GM18858 (cell line): ENCODE measurements around the gene ZFYVE19.

ENCODE experiments used
- ATAC-seq: cut with Tn5 transposase; IDR thresholded peaks from one replicate; pipeline ENCODE4 v1.9.1; 2021; ENCODE audit not compliant: unreplicated experiment

ZFYVE19 gene

DNA sequence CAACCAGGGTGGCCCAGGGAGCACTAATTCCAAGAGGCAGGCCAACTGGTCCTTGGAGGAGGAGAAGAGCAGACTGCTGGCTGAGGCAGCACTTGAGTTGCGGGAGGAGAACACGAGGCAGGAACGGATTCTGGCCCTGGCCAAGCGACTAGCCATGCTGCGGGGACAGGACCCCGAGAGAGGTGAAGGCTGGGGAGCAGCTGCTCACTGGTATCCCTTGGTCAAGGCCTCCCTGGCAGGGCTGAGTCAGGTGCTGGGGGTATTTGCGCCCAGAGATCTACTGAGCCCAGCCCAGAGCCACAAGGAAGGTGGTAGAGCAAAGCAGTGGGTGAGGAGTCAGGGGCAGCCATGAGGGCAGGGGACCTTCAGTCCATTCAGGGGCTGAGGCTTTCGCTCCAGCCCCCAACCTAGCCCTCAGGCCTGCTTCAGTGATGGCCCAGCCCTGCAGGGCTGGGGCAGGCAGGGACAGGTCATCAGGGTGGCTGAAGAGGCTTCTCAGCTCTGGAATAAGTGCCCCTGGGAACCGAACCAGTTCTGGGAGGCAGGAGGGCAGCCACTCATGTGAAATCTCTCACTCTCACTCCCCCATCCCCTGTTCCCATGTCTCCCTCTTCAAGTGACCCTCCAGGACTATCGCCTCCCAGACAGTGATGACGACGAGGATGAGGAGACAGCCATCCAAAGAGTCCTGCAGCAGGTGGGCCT lies 6.0 kb downstream of the ZFYVE19 start:
- ATAC-seq: no peak

DNA sequence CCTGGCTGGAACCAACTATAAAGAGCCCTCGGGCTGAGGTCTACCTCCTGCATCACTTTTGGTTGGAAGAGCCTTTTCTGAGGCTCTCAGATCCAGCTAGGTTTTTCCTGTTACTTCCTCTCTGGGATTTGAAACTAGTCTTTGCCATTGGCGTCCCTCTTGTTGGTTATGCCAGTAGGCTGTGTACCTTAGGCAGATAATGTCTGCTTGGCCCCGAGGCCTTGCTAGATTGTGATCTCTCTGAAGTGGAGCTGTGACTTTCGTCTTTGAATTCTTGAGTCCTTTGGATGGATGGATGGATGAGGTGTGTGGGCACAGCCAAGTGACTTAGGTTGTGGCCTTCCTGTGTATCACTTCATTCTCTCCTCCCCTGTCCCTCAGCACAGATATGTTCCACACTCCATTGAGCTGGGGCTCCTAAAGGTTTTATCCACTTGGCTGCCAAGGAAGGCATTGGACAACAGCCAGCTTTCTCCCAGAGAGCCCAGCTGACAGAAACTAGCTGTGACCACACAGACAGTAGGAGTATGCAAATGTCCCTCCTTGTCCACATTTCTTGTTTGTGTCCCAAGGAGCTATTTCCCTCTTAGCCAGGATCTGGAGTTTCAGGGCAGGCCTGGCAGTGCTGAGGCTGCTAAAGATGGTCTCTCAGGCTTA lies 8.3 kb downstream of the ZFYVE19 start:
- no peak for ATAC-seq

DNA sequence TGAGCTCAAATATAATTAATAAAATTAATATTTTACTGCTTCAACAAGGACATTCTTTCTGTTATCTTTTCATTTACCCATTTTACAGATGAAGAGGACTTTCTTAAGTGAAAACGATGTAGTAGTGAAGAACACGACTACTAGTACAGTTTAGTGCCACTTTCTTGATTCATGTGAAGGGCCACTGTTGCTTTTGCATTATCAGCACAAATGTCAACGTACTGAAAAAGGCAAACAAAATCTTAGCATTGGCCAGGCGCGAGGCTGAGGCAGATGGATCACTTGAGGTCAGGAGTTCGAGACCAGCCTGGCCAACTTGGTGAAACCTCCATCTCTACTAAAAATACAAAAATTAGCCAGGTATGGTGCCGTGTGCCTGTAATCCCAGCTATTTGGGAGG lies 12.2 kb downstream of the ZFYVE19 start:
- no peak for ATAC-seq

DNA sequence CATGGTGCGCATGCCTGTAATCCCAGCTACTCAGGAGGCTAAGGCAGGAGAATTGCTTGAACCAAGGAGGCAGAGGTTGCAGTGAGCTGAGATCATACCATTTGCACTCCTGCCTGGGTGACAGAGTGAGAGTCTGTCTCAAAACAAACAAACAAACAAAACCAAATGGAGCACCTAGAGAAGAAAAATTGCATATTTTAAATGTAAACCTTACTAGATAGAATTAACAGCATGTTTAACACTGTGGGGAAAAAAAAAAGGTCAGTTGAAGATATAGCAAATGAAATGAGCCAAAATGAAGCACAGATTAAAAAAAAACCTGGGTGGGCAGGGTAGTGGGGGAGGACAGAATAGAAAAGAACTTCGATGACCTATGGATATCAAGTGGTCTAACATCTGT lies 14.3 kb downstream of the ZFYVE19 start:
- ATAC-seq: no peak

DNA sequence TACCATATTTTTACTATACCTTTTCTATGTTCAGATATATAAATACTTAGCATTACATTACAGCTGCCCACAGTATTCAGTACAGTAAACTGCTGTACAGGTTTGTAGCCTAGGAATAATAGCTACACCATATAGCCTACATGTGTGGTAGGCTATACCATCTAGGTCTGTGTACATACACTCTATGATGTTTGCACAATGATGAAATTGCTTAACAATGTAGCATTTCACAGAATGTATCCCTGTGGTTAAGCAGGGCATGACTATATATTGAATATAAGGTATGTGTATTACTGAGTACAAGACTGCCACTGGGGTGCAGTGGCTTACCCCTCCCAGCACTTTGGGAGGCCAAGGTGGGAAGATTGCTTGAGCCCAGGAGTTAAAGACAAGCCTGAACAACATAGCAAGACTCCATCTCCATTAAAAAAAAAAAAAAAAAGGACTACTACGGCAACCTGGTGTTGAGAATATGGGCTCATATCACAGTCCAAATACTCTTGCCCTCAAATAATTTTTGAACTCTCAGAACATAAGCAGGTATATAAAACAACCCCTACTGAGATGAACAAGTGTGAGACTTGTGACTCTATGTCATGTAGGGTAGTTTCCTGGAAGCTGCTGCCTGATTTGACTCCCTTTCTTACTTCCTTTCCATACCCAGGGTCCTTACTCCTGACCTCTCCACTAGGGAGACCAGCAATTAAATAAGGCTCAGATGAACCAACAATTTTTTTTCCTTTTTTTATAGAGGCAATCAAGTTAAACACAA lies 16.9 kb downstream of the ZFYVE19 start:
- no peak for ATAC-seq

DNA sequence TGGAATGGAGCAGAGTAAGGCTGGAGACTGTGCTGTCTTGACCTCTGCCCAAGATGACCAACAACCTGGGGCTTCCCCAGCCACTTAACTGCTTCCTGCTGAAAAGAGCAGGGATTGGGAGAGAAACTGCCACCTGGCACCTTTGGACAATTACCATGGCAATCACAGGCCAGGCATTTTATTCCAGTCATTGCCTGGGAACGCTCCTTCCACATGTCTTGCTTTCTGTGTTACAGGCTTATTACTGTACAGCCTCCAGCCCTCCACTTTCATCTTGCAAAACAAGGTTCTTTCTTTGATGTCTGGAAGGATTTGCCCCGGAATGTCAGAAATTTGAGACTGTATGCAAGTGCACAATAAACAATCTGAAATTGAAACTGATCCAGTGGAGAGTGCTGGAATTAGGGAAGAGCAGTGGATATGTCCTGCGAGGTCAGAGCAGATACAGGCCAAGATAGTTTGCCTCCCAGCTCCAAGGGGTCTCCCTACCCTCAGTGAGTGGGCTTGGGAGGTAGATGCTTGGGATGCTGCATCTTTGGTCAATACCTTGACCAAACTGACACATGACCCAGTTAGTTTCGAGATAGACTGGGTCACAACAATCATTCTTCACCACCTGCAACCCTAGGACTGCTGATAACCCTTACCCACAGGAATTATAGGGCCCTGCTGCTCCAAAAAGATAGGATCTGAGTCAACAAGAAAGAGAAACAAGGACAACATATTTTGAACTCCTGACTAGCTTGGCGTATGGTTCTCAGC lies 19.0 kb downstream of the ZFYVE19 start:
- no peak for ATAC-seq

DNA sequence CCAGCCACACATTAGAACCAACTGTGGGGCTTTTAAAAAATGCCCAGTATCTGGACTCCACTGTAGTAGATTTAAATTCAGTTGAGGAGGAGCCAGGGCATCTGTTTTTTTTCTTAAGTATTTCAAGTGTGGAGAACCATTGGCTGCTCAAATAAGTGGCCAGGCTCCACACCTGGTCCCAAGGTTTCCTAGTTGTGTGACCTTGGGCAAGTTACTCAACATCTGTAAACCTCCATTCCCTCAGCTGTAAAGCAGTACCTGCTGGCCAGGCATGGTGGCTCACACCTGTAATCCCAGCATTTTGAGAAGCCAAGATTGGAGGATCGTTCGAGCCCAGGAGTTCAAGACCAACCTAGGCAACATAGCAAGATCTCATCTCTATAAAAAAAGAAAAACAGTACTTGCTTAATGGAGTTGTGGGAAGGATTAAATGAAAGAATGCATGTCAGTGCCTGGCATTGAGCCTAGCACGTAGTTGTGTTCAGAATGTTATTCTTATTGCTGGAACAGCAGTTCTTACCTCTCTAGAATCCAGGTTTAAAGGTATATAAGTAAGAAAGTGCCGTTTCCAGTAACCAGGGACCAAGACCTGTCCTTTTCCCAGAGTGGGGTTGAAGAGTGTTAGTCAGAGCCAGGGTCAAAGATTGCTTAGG lies 19.7 kb downstream of the ZFYVE19 start:
- no peak for ATAC-seq

DNA sequence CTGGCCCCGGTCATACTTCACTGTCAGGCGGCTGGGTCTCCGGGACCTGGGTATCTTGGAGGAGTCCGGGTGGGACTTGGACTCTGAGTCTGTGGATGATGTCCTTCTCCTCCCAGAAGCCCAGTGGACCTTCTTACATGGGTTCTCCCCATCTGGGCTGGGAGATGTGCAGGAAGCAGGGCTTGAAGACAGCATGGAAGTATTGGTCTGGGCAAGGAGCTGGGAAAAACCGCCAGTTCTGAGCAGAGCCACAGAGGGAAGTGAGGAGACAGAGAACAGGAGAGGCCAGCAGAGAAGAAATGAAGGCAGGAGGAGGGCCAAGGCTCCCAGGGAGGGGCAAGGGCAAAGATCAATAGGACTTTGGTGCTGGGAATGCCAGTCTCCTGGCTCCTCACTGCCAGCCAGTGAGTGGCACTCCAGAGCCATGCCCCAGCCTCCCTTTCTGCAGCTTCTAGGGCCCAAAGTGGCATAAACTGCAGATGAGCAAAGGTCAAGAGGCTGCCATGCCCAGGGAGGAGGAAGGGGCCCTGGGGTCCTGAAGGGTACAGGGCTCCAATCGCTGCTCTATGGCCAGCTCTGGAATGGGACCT lies 21.7 kb downstream of the ZFYVE19 start, which contains the start of gene PPP1R14D:
TSS of gene PPP1R14D (minus strand) at position 262 of the 590 bp plus-strand sequence. CDS start at position 195, 67 bp downstream.
- ATAC-seq: no peak

DNA sequence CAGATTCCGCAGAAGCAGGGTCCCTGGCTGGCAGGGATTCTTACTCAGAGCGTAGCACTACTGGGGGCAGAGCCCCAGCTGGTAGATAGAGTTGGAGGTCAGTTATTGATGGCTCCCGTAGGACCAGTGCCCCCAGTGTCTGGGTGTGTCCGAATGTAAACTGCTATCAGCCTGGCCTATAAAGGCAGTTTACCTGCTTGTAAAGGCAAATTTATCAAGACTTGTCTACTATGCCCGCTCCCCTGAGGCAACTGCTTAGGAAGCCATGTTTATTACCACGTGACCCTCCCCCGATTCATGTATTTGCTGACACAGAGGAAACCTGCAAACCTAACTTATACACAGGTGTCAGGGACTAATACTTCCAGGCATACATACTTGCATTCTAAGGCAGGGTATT lies 22.2 kb downstream of the ZFYVE19 start:
- no peak for ATAC-seq

DNA sequence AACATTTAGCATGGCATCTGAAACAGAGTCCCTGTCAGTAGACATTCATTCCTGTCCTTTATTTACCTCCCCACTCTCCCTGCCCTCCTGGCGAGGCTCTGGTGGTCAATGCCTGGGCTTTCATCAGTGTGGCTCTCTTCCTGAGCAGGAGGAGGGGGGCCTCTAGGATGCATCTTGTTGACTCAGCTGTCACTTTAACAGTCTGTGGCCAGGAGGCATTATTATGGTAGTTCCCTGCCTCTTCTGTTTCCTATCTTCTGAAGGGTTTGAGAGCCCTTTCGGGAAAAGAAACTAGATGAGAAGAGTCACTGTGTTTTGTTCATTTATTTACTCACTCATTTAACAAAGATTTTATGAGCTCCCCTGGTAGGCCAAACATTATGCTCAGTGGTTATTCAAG lies 24.0 kb downstream of the ZFYVE19 start:
- ATAC-seq: no peak

DNA sequence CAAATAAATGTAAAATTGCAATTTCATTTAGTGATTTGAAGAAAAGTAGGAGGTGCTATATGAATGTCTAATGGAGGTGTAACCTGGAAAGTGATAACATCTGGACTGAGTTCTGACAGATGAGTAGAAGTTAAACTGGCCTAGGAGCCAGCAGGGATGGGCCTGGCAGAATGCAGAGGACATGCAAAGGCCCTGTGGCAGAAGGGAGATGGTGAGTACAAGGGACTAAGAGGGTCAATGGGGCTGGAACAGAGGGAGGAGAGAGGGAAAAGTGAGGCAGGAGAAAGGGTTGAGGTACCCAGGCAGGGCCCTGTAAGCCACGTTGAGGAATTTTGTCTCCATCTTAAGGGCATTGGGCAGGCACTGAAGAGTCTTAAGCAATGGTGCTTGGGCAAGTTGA lies 25.0 kb downstream of the ZFYVE19 start:
- ATAC-seq: no peak

DNA sequence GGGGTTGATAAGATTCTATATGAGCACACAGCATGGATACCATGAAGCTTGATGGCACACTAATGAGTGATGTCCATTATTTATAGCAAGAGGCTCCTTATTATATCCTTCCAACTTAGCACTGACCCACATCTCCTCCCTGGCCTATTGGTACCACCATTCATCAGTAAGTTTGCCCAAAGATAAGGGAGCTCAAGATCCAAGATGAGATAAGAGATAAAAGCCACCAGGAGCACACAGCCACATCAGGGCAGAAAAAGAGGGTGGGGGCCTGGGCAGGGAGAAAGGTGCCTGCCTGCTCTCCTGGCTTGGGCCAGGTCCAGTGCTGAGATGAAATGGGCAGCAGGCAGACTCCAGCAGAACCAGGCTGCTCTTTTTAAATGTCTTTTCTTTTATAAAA lies 26.0 kb downstream of the ZFYVE19 start:
- ATAC-seq: no peak

DNA sequence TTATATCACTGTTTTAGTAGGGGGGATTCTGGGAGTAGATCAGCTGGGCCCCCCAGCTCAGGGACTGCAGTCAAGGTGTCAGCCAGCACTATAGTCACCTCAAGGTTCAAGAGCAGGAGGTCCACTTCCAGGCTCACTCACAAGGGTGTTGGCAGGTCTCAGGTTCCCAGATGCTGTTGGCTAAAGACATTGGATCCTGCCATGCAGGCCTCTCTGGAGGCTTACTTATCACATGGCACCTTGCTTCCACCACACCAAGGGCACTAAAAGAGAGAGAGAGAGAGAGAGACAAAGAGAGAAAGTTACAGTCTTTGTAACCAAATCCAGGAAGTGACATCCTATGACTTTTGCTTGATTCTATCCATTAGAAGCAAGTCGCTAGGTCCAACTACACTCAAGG lies 29.1 kb downstream of the ZFYVE19 start:
- no peak for ATAC-seq

DNA sequence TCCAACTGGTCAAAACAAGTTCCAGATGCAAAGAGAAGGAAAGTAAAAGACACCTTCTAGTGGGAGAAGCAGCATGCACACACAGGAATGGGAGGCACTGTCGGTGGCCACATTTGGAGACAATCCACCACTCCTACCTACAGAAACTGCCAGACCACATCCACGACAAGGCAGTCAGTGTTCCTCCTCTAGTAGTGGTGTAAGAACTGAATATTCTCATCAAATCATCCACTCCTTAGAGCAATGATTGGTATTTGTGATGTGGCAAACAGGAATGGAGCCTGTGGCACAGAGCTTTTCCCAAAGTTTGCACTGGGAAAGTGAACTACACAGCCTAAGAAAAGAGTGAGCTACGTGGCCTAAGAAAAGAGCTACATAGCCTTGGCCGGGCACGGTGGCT lies 31.9 kb downstream of the ZFYVE19 start:
- no peak for ATAC-seq

DNA sequence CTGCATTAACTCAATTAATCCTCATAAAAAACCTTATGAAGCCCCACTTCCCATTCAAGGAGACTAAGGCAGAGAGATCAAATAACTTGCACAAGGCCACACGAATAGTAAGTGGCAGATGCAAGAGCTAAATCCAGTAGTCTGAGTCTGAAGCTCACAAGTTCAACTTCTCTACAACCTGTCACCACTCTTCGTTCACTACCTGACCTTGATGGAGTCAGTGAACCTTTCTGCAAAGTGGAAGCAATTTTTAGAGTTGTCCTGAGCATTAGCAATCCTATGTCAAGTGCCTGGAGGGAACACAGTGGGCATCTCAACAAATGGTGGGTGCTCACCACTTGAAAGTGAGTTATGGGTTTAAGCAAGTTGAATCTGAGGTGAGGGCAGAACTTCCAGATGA lies 34.9 kb downstream of the ZFYVE19 start:
- ATAC-seq: no peak

DNA sequence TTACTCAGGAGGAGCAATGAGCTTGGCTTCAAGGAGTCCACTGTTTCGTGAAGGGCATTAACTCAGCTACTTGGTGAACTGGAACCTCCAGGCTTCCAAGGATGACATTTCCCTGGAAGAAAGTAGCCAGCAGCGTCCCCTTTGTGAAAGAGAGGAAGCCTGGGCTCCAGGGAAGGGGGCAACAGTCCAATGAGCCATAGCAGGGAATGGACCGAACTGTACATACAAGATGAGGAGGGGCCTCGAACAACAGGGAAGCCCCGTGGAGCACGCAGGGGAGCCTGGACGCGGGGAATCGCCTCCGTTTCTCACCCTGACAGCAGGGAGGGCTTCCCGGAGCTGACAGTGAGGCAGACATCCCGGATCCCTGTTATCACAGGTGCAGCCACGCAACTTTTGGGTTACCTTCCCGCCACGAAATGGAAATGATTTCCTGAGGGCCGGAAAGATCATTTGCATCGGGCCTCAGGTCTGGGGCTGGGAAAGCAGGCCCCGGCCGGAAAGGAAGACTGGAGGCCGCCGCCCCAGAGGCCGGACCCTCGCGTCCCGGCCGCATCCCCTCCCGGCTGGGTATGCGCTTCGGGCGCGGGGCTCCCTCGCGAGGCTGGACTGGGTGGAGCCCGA lies 36.5 kb downstream of the ZFYVE19 start:
- ATAC-seq: no peak

DNA sequence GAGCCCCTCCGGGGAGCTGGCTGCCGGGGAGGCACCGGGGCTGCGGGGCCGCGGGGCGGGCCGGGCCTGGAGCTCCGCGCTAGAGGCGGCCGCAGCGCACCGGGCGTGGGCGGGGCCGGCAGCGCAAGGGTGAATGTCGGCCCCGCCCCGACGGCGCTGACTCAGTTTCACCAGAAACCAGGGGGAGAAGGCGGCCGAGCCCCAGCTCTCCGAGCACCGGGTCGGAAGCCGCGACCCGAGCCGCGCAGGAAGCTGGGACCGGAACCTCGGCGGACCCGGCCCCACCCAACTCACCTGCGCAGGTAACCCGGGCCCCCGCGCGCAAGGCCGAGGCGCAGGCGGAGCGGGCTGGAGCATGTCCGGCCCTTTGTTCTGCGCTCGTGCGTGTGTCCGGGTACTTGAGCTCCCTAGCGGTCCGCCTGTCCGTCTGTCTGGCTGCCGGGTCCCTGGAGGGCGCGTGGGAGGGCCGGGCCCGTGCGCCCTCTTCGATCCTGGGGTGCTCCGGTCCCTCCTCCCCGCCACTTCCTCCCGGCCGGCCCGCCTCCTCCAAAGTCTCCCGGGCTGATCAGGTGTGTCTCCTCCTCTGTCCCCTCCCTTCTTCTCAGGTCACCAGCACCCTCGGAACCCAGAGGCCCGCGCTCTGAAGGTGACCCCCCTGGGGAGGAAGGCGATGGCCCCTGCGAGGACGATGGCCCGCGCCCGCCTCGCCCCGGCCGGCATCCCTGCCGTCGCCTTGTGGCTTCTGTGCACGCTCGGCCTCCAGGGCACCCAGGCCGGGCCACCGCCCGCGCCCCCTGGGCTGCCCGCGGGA lies 37.2 kb downstream of the ZFYVE19 start, which contains the start of gene SPINT1:
TSS of gene SPINT1 (plus strand) at position 164 of the 811 bp plus-strand sequence. CDS start at position 671, 507 bp downstream.
- no peak for ATAC-seq

DNA sequence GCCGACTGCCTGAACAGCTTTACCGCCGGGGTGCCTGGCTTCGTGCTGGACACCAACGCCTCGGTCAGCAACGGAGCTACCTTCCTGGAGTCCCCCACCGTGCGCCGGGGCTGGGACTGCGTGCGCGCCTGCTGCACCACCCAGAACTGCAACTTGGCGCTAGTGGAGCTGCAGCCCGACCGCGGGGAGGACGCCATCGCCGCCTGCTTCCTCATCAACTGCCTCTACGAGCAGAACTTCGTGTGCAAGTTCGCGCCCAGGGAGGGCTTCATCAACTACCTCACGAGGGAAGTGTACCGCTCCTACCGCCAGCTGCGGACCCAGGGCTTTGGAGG lies 37.8 kb downstream of the ZFYVE19 start:
- ATAC-seq: no peak

DNA sequence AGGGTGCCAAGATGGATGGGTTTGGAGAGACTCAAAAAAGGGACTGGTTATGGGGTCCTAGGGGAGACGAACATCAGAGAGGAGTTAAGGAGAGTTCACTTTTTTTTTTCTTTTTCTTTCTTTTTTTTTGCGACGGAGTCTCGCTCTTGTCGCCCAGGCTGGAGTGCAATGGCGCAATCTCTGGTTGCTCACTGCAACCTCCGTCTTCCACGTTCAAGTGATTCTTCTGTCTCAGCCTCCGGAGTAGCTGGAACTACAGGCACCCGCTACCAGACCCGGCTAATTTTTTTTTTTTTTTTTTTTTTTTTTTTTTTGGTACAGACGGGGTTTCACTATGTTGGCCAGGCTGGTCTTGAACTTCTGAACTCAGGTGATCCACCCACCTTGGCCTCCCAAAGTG lies 38.1 kb downstream of the ZFYVE19 start:
- ATAC-seq: no peak
